Occipital lobe (tissue), 2 donors: ENCODE data around the gene TSC1. TPM values are rescaled to one million over a fixed set of nuclear protein-coding genes. Genes with fewer than 3 reads are reported as not detected.

Experiments
- DNase-seq: peaks from one replicate; lab custom pipeline; 2025; lab: John Stamatoyannopoulos, UW
- total RNA-seq: library from RNA; depleted of rRNA; stranded (reverse); fragments of >200 nt; gene quantifications from one replicate; pipeline ENCODE4 v1.2.3, GENCODE V29; 2014

Gene TSC1
- total RNA-seq, 1 donor from 2014 or later: 48.5 TPM

- DNase-seq: no peak
Measured at GRCh38 chr9:132937463-132937901, 6.9 kb downstream of the TSC1 start.

DNA sequence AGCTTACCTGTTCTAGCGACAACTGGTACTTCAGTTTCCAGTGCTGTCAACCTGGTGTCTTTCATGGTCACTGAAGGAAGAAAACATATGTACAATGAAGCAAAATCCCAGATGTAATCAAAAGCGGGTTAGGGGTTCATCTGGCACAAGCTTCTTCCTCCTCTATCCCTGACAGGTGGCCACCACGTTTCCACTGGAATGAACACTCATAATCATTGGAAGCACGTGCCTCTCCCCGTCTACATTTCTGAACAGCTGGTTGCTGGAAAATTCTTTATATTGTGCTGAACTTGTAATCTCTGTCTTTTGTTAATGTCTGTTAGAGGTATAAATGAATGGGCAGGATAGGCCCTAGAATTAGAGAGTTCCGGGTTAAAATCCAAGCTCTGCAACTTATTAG, 9.4 kb downstream of the TSC1 start:
- DNase-seq: no peak

DNA sequence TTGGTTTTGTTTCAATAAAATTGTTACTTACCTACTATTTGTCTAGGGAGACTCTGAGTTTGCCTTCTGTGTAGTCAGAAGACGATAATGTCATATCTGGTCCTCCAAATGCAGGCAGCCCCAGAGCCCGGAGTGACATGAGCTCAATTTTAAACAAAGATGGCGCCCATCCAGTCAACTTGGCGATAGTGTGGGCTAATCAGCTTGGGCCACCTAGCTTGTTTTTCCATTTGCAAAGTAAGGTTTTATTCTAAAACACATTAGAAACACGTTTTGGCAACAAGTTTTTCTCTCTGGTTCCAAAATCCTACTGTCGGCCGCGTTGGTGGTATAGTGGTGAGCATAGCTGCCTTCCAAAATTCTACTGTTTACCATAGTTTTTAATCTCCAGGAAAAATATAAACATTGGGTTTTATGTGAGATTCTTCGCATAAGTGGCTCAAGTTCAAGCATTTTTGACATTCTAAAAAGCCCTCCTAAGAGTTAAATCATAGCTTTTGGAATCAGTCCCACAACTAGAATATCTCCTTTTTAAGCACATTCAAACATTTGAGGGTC, 13.2 kb downstream of the TSC1 start:
- no peak for DNase-seq

DNA sequence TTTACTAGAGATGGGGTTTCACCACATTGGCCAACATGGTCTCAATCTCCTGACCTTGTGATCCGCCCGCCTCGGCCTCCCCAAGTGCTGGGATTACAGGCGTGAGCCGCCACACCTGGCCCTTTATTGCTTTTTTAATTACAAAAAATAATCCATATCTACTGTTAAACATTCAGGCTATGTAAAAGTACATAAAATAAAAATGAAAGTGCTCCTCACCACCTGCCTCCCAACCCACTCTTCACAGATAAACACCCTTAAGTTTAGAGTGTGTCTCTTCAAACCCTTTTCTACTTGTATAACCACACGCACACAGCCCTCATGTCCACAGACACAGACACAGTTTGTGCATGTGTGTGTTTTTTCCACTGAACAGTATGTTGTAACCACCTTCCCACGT, 16.7 kb downstream of the TSC1 start:
- no peak for DNase-seq

DNA sequence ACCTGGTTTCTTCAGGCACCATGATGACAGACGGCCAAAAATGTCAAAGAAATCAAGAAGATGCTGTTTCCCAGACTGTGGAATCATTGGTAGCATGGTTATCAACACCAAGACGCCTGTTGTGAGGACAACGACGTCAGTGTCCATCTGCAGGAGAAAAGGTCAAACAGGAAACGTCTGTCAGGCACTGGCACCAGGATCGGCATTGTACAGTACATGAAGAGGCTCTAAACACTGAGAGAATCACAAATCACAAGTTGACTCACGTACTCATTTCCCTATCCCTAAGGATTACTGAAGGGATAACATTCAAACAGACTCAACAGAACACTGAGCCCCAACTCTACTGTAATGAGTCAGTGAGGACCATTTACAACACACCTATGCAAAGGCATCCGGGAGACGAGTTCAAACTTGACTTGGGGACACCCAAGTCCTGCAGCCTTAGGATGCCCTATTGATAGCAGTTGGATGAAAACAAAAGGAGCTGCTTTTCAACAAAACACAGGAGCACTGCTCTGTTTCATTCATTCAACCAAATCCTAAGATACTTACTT, 21.0 kb downstream of the TSC1 start:
- no peak for DNase-seq

DNA sequence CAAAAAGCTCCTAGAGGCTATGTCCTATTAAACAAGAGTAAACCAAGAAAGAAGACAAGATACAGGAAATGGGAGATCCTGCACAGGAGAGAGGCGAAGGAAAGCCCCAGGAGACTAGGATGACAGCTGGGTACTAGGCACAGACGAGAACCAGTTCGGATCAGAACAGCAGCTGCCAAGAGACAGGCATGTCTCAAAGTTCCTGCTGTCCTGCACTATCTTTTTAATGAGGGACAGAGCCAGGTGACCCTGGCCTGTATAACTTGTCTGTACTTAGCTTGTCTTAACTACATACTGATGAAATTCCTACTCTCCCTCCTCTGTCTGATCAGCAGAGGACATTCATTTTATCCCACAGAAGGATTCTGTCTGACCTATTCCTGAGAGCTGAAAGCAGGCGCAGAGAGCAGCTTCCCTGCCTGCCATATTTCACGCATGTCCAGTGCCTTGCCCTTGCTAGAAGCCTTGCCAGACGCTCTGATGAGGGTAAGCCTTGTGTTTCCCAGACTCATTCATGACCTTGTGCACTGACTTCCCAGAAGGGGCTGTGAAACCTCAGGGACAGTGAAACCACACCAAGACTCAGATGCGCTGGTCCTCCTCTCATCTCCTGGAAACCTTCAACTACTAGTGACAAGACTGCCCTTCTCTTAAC, 24.7 kb downstream of the TSC1 start:
- DNase-seq: no peak

DNA sequence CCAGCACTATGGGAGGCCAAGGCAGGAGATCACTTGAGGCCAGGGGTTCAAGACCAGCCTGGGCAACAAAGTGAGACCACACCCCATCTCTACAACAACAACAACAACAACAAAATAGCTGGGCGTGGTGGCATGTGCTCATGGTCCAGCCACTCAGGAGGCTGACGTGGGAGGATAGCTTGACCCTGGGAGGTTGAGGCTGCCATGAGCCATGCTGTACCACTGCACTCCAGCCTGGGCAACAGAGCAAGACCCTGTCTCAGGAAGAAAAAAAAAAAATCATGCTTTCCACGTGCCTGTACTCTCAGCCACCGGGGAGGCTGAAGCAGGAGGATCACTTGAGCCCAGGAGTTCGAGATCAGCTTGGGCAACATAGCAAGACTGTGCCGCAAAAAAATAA, 29.5 kb downstream of the TSC1 start:
- no peak for DNase-seq

- no peak for DNase-seq
Measured at GRCh38 chr9:132912131-132912530, 32.3 kb downstream of the TSC1 start.

- DNase-seq: no peak
Measured at GRCh38 chr9:132910376-132910775, 34.0 kb downstream of the TSC1 start.

GRCh38 chr9:132909311-132909710, 35.1 kb downstream of the TSC1 start:
- no peak for DNase-seq

DNA sequence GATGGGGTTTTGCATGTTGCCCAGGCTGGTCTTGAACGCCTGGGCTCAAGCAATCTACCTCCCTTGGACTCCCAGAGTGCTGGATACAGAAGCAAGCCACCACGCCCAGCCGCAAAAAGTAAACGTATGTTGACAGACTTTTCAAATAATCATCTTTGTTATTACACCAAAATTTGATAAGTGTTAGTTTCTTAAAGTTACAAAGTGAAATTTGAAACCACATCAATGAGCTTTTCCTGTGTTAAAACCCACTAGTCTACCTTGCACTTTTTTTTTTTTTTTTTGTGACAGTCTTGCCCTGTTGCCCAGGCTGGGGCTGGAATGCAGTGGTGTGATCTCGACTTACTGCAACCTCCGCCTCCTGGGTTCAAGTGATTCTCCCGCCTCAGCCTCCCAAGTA, 35.8 kb downstream of the TSC1 start:
- no peak for DNase-seq

DNA sequence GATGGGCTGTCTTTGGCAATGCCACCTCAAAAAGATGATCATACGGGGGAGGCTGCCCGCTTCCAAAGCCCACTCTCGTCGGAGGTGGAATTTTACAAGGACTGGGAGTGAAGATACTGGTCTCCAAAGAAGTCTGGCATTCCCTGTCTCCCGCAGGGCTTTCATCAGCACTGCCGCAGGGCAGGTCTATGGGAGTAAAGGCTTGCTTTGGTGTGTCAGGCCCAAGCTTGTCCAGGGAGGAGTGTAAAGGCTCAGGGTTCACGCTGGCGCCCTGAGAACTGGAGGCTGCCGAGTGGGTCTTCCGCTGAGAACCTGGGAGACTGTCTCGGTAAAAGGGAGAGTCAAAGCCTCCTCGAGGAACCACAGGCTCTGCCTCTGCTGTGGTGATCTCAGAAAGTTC, 38.7 kb downstream of the TSC1 start:
- no peak for DNase-seq

DNA sequence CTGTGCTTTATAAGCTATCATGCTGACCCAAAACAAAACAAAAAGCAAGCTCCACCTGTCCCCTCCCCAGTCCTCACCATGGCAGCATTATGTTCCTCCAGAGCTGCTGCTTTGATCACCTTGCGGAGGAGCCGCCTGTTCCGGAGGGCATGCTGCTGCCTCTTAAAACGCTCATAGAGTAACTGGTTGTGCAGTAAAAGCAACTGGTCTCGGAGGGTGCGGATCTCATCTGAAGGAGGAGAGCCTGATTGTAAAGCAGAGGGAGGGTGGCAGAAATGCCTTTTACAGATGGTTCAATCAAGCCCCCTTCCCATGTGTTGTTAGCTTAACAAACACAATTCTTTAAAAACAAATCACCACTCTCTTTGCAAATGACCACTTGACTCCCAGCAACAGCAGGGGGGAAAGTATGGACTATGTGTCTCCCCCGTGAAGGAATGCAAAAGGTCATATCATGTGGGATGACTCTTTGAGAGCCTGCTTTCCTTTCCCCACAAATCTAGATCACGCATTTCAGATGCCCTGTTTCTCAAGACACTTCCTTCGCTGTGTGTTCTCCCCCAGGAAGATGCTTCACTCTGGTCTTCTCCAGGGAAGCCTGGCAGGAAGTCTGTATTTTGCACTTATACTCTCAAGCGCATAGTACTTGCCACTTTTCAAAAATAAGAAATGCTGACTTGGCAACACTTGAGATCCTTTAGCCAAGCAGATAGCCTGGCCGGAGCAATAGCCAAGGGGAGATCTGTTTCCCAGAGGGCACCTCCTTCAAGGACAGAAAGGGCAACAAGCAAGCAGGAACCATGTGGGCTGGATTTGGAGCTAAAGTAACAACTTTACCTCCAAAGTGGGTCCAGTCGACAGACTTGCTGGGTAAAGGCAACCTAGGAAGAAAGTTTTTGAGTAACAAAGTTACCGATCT, 40.6 kb downstream of the TSC1 start:
- DNase-seq: no peak

- DNase-seq: peak; percentile 66
Measured at GRCh38 chr9:132901858-132902831, 42.3 kb downstream of the TSC1 start.

- DNase-seq: no peak
Measured at GRCh38 chr9:132898051-132898450, 46.4 kb downstream of the TSC1 start.

- peak; percentile 13 for DNase-seq
Measured at GRCh38 chr9:132896906-132897305, 47.5 kb downstream of the TSC1 start.

GRCh38 chr9:132896264-132896663, 48.2 kb downstream of the TSC1 start:
- DNase-seq: no peak

GRCh38 chr9:132894862-132895835, 49.3 kb downstream of the TSC1 start:
- no peak for DNase-seq

GRCh38 chr9:132894346-132894745, 50.1 kb downstream of the TSC1 start:
- DNase-seq: no peak

DNA sequence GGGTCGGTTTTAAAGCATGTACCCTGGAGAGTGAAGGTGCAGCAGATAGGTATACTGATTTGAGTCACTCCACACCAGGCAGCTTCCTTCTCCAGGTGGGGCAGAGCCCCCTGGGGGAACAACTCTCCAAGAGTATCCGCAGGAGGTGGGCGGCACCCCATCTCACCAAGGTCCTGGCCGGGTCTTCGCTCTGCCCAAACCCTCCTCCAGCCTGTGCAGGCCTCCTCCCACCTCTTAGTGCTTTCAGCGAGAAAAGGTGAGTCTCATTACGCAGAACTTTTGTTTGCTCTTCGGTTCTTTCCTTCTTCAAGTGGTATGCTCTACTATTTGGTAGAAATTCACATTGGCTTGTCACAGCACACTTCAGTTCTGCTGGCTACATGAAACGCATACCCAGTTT, 52.0 kb downstream of the TSC1 start:
- DNase-seq: no peak
